HG03354 (cell line): ENCODE measurements around the gene CYP27C1.

Source experiments
- ATAC-seq: cut with Tn5 transposase; IDR thresholded peaks from one replicate; pipeline ENCODE4 v1.9.1; 2021; ENCODE audit warnings: mild to moderate bottlenecking; ENCODE audit not compliant: unreplicated experiment, poor library complexity, severe bottlenecking

The CYP27C1 gene

DNA sequence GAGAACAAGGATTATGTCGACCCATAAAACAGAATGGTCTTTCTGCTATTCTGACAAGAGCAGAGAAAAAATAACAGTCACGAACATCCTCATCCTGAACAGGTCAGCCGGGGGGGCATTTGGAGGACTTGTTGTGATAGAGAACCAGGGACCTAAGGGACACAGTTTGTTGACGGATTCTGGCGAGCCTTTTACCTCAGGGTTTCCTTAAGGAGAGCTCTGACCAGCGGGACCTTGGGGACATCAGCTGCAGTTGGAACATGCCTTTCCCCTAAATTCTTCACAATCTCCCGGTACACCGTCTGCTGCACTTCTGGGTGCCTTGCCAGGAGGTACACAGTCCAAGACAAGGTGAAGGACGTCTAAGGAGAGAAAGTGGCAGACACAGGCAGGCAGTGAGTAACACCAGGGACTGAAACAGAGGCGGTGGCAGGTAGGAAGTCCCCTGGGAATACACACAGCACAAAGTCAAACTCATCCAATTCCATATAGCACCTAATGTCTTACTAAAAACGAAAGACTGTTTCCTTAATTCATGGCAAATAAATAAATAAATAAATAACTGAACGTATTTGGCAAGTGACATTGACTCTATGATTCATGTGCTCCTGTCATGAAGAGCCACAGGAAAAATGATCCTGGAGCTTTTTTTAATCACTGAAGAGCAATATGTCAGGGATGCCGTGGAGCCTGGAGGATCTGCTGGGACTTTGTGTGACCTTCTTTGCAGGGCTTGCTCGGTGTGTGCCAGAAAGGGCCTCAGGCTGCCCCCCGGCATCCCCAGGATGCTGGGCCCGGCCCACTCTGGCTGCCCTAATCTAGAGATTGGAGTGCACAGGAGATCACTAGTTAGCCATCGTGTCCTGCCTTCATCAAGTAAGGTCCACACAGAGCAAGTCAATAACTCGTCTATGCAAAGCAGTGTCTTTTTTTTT, 24.7 kb downstream of the CYP27C1 start:
- ATAC-seq, result no peak

DNA sequence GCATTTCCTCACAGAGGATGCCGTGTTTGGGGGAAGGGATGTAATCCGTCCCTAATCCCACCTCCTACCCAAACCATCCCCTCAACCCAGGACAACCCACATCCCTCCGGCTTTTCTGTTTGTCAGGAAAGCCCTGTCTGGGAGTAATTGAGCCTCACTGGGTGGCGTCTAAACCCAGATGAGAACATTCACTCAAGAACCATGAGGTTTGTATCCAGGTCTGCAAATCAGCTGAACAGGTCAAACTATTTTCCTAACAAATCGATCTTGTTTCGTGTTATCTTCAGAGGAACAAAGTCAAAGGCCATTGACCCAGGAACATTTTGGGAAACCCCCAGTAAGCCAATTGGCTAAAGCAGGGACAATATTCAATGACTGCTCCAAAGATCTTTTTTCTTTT, 25.7 kb downstream of the CYP27C1 start:
- no peak for ATAC-seq

DNA sequence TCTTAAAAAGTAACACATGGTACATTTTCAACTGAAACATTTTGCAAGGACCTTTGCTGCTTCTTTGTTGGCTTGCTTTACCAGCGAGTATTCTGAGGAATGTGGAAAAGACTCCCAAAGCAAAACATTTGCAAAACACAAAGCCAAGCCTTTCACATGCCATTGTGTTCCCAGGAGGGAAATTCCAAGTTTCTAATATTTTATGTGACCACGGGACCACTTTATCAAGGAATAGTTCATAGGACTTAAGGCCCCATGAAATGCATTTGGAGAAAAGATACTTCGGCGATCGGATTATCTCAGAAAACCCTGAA, 26.2 kb downstream of the CYP27C1 start:
- ATAC-seq, result no peak

DNA sequence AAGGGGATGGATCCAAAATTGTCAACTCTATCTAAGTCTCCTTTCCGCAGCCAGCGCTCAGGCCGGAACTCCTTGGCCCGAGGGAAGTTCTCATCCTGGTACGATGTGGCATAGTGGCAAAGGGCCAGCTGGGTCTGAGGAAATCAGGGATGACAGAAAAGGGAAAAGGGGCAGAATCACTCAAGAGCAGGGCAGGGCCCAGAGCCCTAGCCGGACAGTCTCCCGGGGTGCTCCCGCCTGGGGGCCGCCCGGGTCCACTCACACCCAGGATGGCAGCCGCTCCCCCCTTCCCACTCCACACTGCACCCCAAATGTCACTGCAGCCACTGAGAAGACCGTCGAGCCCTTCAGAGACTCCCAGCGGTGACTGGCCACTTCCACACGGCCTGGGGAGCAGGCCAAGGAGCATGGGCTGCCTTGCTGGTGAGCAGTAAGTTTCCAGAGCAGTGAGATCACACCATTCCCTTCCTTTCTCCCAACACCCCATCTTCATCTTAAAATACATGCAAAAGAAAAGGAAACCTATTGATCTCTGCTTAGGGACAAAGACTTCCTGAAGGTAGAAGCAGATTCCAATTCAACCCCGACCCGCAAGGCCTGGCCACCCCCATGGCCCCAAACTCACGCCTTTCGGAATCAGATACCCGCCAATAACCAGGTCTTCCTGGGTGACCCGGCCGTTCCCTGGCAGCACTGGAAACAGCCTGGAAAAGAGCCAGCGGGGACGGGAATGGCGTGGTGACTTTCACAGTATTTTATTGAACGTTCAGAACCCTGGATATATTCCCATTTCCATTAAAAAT, 26.7 kb downstream of the CYP27C1 start:
- ATAC-seq, result no peak

DNA sequence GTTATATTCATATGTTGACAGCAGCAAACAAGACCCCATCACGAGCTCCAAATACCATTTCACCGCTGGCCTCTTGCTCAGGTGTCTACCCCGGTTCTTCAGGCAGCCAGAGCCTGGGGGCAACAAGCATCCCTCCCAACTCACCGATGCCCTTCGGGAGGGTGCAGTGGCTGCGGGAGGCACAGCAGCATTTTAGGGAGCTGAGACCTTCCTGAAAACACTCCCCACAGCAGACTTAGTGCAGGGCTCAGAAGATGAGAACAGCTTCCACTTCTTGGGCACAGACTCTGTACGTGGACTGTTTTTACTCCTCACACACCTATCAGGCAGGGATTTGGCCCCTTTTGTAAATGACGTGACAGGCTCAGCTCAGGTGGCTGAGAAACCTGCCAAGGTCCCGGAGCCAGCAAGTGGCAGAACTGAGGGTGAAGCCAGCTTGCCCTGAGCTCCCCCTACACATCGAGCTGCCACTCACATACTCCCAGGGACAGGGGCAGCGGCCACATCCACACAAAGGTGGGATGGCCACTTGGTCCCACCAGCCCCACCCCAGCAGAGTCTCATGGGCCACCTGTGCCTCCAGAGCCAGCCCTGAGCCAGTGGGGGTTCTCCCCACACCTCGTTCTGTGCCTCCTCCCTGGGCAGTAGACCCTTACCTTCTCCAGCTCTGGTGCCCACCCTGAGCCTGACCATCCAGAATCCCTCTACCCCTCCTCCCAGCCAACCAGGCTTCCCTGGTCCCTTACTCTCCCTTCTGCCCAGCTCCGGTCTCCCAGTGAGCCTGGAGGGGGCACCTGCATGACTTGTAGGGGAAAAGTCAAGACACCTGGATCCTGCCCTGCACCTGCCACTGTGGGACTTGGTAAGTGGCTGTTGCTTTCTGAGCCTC, 28.5 kb downstream of the CYP27C1 start:
- no peak for ATAC-seq

DNA sequence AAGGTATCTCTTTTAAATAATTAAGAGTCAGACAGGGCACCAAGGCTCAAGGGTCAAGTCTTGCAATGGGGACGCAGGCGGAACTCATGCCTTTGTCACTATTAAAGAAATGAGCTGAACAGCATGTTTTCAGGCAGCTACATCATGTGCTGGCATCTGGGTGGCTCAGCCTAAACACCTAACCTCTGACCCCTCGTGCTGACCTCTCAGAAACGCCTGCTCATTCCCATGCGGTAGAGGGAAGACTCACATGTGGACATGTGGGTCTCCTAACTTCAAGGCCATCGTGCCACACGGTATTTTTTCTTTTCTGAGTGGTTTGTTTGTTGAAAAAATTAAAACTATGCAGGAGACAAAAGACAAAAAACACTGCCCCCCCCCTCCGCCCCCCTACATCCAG, 31.3 kb downstream of the CYP27C1 start:
- ATAC-seq, result no peak

DNA sequence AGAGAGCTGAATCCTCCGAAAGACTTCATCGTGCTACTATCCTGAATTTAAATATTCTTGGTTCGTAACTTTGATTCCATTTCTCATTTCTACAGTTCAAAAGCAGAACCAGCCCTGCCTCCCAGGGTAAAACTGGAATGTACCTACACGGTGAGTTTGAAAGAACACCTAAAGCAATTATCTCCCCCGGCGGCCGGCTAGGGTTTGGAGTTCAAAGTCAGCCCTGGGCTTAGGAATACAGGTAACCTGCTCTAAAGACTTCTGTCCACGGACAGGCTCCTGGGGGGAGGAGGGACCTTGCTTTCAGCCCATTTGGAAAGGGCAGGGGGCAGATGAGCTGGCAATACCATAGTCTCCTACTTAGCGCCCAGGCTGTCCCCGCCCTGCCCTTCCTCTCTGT, 32.3 kb downstream of the CYP27C1 start:
- ATAC-seq, result no peak

DNA sequence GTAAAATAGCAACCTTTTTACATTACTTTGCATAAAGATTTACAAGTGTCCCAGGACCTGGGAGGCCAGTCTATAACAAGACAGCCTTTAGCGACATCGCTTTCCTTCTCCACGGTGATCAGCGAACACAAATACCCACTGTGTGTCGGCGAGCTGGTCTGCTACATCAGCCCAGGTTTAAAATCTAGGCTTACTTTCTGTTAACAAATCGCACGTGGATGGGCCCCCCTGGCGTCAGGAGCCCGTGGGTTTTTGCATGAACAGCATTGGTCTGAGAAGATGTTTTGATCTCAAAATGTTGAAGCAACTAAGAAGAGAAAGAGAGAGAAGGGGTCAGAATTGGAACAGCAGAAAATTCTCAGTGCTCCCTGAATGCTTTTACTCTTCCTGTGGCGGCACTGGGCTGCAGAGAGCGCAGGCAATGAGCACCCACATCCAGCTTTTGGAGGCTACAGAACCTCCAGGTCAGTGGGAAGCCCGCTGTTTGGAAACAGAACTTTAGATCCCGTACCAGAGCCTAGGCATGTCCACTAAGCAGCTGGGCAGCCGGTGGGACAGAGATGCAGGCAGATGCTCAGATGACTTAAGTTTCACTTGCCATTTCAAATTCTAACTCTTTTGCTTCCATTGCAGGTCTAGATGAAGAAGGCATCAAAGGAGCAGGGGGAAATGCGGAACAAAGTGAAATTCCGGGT, 32.9 kb downstream of the CYP27C1 start:
- no peak for ATAC-seq

DNA sequence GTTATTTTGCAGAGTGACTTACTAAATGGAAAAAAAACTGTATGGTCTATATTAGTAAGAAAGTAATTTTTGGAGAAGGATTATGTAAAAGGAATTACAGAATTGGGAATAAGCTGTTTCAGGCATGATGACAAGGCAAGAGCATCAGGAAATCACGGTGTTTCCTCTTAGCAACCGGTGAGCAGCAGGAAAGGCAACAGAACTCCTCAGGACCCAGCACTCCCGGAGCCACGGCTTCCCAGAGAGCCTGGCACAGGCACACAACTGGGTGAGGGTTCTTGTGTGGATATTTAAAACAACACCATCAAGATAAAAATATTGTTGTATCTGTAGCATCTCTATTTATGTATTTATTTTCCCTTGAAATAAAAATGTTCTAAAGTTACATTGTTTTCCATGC, 34.4 kb downstream of the CYP27C1 start:
- no peak for ATAC-seq

DNA sequence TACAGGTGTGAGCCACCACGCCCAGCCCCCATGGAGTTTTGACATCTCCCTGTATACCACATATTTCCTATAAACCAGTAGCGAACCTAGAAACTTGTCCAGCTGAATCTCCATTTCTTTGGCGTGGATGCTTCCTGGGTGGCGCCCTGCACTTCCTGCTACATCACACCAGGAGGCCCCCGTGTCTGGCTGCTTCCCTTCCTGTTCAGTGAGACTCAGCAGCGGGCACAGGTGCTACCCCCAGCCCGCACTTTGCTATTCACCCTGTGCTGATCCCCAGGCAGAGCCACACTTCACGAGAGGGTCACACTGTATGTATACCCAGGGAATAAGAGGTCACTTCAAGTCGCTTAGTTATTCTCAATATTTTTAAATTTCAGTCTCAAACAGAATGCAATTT, 35.0 kb downstream of the CYP27C1 start:
- no peak for ATAC-seq

DNA sequence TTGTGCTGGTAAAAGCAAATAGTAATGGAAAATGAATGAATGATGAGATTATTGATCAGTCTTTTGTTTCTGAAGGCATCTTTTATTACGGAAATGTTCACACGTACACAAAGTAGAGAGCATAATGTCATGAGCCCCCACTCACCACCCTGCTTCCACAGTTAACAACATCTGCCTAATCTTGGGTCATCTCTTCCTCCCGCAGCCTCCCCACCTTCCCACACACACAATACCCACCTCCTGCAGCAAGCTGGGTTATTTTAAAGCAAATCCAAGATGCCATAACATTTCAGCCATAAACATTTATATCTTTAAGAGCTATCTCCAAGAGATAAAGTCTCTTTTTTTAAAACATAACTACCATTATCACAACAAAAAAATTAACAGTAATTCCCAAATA, 36.3 kb downstream of the CYP27C1 start:
- ATAC-seq, result no peak

DNA sequence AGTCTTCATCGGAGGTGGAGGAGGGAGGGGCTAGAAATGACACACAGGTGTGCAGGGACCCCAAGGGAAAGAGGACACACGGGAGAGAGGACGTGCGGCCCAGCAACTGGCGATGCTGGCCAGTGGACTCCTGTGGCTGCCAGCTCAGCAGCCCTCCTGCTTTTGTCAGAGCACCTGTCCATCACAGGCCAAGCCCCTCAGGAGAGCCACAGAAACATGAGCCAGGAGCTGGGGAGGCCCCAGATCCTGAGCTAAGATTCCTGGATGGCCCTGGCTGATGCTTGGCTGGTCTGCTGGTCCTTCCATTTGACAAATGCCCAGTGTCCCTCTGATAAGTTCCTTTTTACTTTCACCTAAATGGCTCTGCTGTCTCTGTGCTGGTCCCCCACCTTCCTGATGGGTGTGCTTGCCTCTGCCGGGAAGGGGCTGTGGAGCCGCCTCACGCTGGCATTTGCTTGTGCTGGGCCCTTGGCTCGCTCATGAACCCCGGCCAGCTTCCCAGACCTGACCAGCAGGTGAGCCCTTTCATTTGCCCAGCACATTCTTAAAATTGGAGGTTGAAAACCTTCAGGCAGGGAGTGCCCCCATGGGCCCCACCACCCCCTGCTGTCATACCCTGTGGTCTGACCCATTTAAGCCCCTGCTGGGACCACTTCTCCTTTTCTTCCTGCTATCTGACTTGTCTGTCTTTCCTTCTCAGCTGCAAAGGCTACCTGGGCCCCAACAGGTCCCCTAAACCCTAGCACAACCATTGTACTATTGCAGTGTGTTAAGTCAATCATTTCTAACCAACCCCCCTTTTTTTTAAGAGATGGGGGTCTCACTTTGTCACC, 37.3 kb downstream of the CYP27C1 start:
- ATAC-seq, result no peak

DNA sequence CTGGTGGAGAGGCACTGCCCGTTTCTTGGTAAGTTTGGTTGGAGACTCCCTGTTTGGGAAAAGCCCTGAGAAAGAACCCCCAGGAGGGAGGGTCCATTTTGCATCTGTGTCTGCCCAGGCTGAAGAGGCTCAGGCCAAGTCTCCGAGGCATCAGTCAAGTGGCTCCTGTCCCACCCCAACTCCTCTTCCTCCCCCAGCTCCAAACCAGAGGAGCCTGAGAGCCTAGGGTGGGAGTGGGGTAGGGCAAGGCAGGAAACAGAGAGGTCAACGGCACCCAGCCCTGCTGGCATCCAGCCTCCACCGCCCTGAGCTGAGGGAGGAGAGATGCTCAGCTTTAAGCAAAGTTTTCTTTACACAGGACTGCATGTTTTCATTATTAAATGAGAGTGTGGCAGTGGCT, 38.2 kb downstream of the CYP27C1 start:
- no peak for ATAC-seq

DNA sequence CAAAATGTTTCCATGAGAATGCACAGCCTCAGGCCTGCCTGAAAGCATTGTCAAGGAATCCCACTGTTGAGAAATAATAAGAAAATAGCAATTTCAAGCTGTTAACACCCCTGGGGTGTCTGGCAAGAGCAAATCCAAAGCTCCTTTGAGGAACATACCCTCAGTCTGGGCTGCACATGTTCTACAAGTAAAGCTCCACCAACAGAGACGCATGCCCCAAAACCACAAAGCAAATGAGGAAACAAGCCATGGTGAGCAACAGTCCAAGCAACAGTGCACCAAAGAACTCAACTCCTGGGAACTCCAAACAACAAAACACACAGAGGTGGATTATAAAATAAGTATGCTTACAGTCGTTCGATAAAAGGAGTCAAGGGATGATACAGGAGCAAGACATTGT, 40.3 kb downstream of the CYP27C1 start:
- ATAC-seq, result no peak

DNA sequence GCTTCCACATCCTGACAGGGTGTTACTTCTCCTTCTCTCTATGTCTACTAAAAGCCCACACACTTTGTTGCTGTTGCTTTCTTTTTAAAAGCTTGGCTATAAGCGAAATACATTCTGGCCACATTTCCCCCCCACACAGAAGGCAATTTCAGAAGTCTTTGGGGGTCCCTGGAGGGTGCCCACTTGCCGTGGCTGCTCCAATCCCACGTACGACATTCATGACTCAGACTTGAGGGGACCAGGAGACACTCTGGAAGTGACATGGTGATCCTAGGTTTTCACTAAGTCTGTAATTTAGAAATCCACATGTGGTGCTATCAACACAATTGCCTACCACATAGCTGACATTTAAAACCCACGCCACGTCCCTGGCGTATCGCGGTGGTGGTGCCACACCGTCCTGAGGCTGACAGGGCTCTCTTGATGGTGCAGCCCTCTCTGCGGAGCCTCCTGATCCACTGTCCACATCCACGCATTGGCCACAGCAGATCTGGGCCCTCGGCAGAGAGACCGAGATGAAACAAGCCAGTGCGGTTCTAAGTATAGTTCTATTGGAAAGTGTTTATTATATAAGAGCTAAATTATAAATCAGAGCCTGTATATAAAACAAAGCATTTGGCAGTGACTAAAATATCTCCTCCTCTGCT, 42.4 kb downstream of the CYP27C1 start:
- no peak for ATAC-seq

DNA sequence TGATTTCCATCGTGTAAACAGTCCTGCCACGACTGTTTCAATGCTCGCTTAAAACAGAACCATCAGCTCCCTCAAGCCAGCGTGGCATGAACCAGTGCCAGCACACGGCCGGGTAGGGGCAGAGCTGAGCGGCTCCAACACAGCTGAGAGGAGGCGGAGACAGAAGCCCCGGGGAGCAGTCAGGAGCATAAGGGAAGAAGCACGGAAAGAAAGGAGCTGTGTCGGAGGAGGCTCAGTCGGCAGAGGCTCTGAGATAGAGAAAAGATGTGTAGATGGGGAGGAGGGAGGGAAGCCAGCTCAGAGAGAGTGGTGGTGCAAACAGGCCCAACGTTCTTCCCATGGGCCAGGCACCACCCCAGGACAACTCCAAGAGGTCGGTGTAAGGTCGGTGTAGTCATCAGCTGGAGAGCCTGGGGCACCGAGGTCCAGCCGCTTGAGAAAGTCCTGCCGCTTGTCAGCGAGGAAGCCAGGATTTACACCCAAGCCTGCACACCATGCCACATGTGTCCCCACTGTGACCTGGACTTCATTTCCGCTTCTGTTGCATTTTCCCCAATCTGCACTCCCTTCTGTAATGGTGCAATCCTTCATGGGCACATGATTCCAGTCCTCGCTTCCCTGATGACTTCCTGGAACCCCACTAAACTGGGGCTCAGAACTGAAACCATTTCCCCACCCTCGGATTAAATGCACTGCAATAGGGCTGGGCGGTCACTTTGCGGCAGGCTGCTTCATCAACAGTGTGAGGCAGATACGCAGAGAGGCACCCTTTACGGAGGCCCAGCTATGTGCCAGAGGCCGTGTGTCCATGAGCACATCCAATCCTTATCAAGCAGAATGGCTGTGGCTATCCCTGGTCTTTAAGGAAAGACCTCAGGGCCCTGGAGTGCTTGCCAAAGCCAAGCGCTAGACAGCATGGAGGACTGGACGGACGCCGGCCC, 43.5 kb downstream of the CYP27C1 start:
- no peak for ATAC-seq

DNA sequence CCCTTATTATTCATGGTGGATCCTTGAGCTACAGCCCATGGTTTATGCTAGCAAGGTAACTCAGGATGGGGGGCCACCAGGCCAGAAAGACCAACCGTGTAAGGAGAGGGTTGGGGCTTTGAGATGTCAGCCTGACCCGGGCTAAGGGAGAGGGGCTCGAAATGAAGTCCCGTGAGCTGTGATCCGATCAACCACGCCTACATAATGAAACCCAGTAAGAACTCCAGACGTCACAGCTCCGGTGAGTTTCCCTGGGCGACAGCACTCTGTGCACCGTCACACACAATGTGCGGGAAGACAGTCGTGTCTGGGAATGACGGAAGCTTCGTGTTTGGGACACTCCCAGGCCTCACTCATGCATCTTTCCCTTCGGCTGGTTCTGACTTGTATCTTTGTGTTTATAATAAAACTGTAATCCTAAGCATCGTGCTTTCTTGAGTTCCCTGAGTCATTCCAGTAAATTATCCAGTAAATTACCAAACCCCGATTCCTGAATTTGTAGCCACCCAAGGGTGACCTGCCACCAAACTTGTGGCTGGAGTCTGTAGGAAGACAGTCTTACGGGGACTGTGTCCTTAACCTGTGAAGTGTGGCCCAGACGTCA, 44.2 kb downstream of the CYP27C1 start:
- no peak for ATAC-seq
